Measurements from ENCODE around the gene CLDN2.
"Not testable (repeated sequence)": the region's sequence is repeated elsewhere in the genome, so short reads cannot be mapped to it uniquely, and the experiment has no call there.

Gene CLDN2

GRCh38 chrX:106919932-106920452, at the start of gene CLDN2:
TSS of gene CLDN2 (plus strand) at chrX:106920402. CDS start at chrX:106928229, 7,827 bp downstream.
- no peak for DNase-seq (ENCODE audit: low read depth in 2 of 2)

- not testable (repeated sequence) for DNase-seq (ENCODE audit: low read depth in 2 of 2)
These were observed 47.4 kb upstream of the CLDN2 start for GRCh38 chrX:106872796-106873195.

- DNase-seq (ENCODE audit: low read depth in 2 of 2): no peak
These were observed 46.1 kb upstream of the CLDN2 start for GRCh38 chrX:106874075-106874474.

GRCh38 chrX:106875151-106875550, 45.1 kb upstream of the CLDN2 start:
- DNase-seq (ENCODE audit: low read depth in 2 of 2): no peak

GRCh38 chrX:106889468-106889867, 30.7 kb upstream of the CLDN2 start:
- no peak for DNase-seq (ENCODE audit: low read depth in 2 of 2)

- DNase-seq (ENCODE audit: low read depth in 2 of 2): no peak
These were observed 28.3 kb upstream of the CLDN2 start for GRCh38 chrX:106891762-106892460.

- peak; percentile 6 to 19 for DNase-seq (ENCODE audit: low read depth in 2 of 2)
These were observed 25.8 kb upstream of the CLDN2 start for GRCh38 chrX:106894392-106894909.

GRCh38 chrX:106894978-106895452, 25.2 kb upstream of the CLDN2 start:
- no peak for DNase-seq (ENCODE audit: low read depth in 2 of 2)

- no peak for DNase-seq (ENCODE audit: low read depth in 2 of 2)
These were observed 22.9 kb upstream of the CLDN2 start for GRCh38 chrX:106897259-106897658.

- DNase-seq (ENCODE audit: low read depth in 2 of 2): no peak
These were observed 21.7 kb upstream of the CLDN2 start for GRCh38 chrX:106898462-106898861.

- DNase-seq (ENCODE audit: low read depth in 2 of 2): no peak
These were observed 20.9 kb upstream of the CLDN2 start for GRCh38 chrX:106899276-106899675.

GRCh38 chrX:106899841-106900240, 20.4 kb upstream of the CLDN2 start:
- DNase-seq (ENCODE audit: low read depth in 2 of 2): no peak

GRCh38 chrX:106901341-106901740, 18.9 kb upstream of the CLDN2 start:
- no peak for DNase-seq (ENCODE audit: low read depth in 2 of 2)

GRCh38 chrX:106901781-106902219, 18.4 kb upstream of the CLDN2 start:
- DNase-seq (ENCODE audit: low read depth in 2 of 2): no peak

GRCh38 chrX:106902684-106903083, 17.5 kb upstream of the CLDN2 start:
- DNase-seq (ENCODE audit: low read depth in 2 of 2): no peak

- DNase-seq (ENCODE audit: low read depth in 2 of 2): no peak
These were observed 16.8 kb upstream of the CLDN2 start, which contains the start of gene RIPPLY1 for GRCh38 chrX:106903291-106903824. TSS of gene RIPPLY1 (minus strand) at chrX:106903341. CDS start at chrX:106903287, 54 bp downstream.

GRCh38 chrX:106903856-106904528, 16.2 kb upstream of the CLDN2 start:
- no peak for DNase-seq (ENCODE audit: low read depth in 2 of 2)

- no peak for DNase-seq (ENCODE audit: low read depth in 2 of 2)
These were observed 15.0 kb upstream of the CLDN2 start for GRCh38 chrX:106905064-106905708.

GRCh38 chrX:106906361-106906760, 13.8 kb upstream of the CLDN2 start:
- DNase-seq (ENCODE audit: low read depth in 2 of 2): no peak

- no peak for DNase-seq (ENCODE audit: low read depth in 2 of 2)
These were observed 7.3 kb upstream of the CLDN2 start for GRCh38 chrX:106912864-106913263.

GRCh38 chrX:106917830-106918500, 2.2 kb upstream of the CLDN2 start:
- DNase-seq (ENCODE audit: low read depth in 2 of 2): no peak
